ENCODE results near the gene NCAPG2. TPM values are rescaled to one million over a fixed set of nuclear protein-coding genes. Genes with fewer than 3 reads are reported as not detected.

Gene NCAPG2
- total RNA-seq, 2 donors from 2014 or later = 0.66 to 8.8 TPM

GRCh38 chr7:158618745-158619140 lies 85.9 kb downstream of the NCAPG2 start:
- intact Hi-C loops (cut with DNase I) = no loop called here
- 92 to 99% methylated on average over 4 of the region's 4 CpGs for WGBS, 2 donors
- no peak overlapping the region for H3K27ac ChIP-seq
- H3K27me3 ChIP-seq = no peaks in the 10 kb centered on the region
- no peaks in the 10 kb centered on the region for H3K4me1 ChIP-seq
- H3K9me3 ChIP-seq = no peaks in the 10 kb centered on the region
- no peaks in the 10 kb centered on the region for H3K36me3 ChIP-seq (replicated peaks in 1 of 2; ENCODE audit: insufficient read depth in 1 of 2, low read depth in 2 of 2)
- H3K4me3 ChIP-seq = no peak overlapping the region
- ATAC-seq (no peak), DNase-seq (no peak)
- no peak for TF ChIP-seq CTCF (IDR thresholded peaks at IDR 0.05)
- no peak for TF ChIP-seq POLR2A (IDR thresholded peaks at IDR 0.05)

- intact Hi-C loops (cut with DNase I) = no loop called here
- WGBS, 2 donors = 96 to 100% methylated on average over 3 of the region's 3 CpGs
Observed at GRCh38 chr7:158617737-158618128, 86.9 kb downstream of the NCAPG2 start.

GRCh38 chr7:158616050-158616449 lies 88.6 kb downstream of the NCAPG2 start:
- intact Hi-C loops (cut with DNase I) = no loop called here

More at GRCh38 chr7:158617737-158618128, 86.9 kb downstream of the NCAPG2 start:
- H3K4me1 ChIP-seq = no peaks in the 10 kb centered on the region
- DNase-seq (no peak), ATAC-seq (no peak)
- TF ChIP-seq POLR2A (IDR thresholded peaks at IDR 0.05) (no peak), CTCF (IDR thresholded peaks at IDR 0.05) (no peak)
- H3K36me3 ChIP-seq (replicated peaks in 1 of 2; ENCODE audit: insufficient read depth in 1 of 2, low read depth in 2 of 2) = no peaks in the 10 kb centered on the region
- no peak overlapping the region for H3K27ac ChIP-seq
- no peaks in the 10 kb centered on the region for H3K9me3 ChIP-seq
- H3K4me3 ChIP-seq = no peak overlapping the region
- H3K27me3 ChIP-seq = no peaks in the 10 kb centered on the region

GRCh38 chr7:158614700-158615099 lies 89.9 kb downstream of the NCAPG2 start:
- no peaks in the 10 kb centered on the region for H3K36me3 ChIP-seq (replicated peaks in 1 of 2; ENCODE audit: insufficient read depth in 1 of 2, low read depth in 2 of 2)
- intact Hi-C loops (cut with DNase I) = no loop called here
- TF ChIP-seq POLR2A (IDR thresholded peaks at IDR 0.05) = no peak
- TF ChIP-seq CTCF (IDR thresholded peaks at IDR 0.05) = no peak
- ATAC-seq (no peak), DNase-seq (no peak)
- 60 to 69% methylated on average over 1 of the region's 1 CpG for WGBS, 2 donors
- no peak overlapping the region for H3K27ac ChIP-seq
- no peak overlapping the region for H3K4me3 ChIP-seq
- no peaks in the 10 kb centered on the region for H3K4me1 ChIP-seq
- H3K27me3 ChIP-seq = no peaks in the 10 kb centered on the region
- no peaks in the 10 kb centered on the region for H3K9me3 ChIP-seq

More at GRCh38 chr7:158616050-158616449, 88.6 kb downstream of the NCAPG2 start:
- Histone ChIP-seq H3K9me3 (no peaks in the 10 kb centered on the region), H3K4me1 (no peaks in the 10 kb centered on the region), H3K36me3 (replicated peaks in 1 of 2; ENCODE audit: insufficient read depth in 1 of 2, low read depth in 2 of 2) (no peaks in the 10 kb centered on the region), H3K4me3 (no peak overlapping the region), H3K27ac (no peak overlapping the region), H3K27me3 (no peaks in the 10 kb centered on the region)
- DNase-seq (no peak), ATAC-seq (no peak)
- WGBS, 2 donors = 58 to 68% methylated on average over 2 of the region's 2 CpGs
- TF ChIP-seq CTCF (IDR thresholded peaks at IDR 0.05) (no peak), POLR2A (IDR thresholded peaks at IDR 0.05) (no peak)

GRCh38 chr7:158613481-158613880 lies 91.1 kb downstream of the NCAPG2 start:
- intact Hi-C loops (cut with DNase I) = no loop called here
- no peak overlapping the region for H3K27ac ChIP-seq
- 98 to 100% methylated on average over 2 of the region's 2 CpGs for WGBS, 2 donors
- DNase-seq (no peak), ATAC-seq (no peak)
- H3K4me3 ChIP-seq = no peak overlapping the region
- no peaks in the 10 kb centered on the region for H3K27me3 ChIP-seq
- H3K4me1 ChIP-seq = no peaks in the 10 kb centered on the region
- TF ChIP-seq POLR2A (IDR thresholded peaks at IDR 0.05) (no peak), CTCF (IDR thresholded peaks at IDR 0.05) (no peak)
- no peaks in the 10 kb centered on the region for H3K9me3 ChIP-seq
- H3K36me3 ChIP-seq (replicated peaks in 1 of 2; ENCODE audit: insufficient read depth in 1 of 2, low read depth in 2 of 2) = no peaks in the 10 kb centered on the region

Data from body of pancreas (tissue), 4 donors.